ENCODE results near the gene GNL2.

GRCh38 chr1:37599940-37600339 lies 4.2 kb upstream of the GNL2 start:
- TF ChIP-seq POLR2A (IDR thresholded peaks at IDR 0.05; ENCODE audit: low read length) (no peak), GATA1 (IDR thresholded peaks at IDR 0.05; ENCODE audit: low read depth, low read length) (no peak)

All from erythroblast (primary cell).